Amniotic stem cell (primary cell): ENCODE measurements around the gene OR4C13.
"Not testable (repeated sequence)": the region's sequence is repeated elsewhere in the genome, so short reads cannot be mapped to it uniquely, and the experiment has no call there.

Experiments used
- DNase-seq: peaks from one replicate; lab custom pipeline; 2025; lab: John Stamatoyannopoulos, UW

Gene OR4C13

DNA sequence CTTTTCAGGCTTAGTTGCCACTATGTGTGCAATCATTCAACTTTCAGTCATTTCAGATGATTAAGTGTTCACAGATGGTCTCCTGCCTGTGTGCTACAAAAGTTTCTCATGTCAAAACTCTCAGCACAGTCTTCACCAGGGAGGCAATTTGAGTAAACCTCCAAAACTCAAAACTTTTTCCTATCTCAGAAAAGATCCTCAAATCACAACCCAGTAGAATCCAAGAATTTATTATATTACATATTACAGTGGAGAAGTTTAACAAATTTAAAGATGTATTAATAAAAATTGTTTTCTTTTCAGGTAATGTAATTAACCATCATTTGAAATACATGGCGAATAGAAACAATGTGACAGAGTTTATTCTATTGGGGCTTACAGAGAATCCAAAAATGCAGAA is at the start of gene OR4C13:
OR4C13 (plus strand) TSS at position 301 of the 400 bp plus-strand sequence; CDS start at position 333, 32 bp downstream.
- DNase-seq = no peak

GRCh38 chr11:49911516-49911915 is 40.7 kb upstream of the OR4C13 start:
- not testable (repeated sequence) for DNase-seq

GRCh38 chr11:49948701-49949100 is 3.5 kb upstream of the OR4C13 start:
- not testable (repeated sequence) for DNase-seq

- not testable (repeated sequence) for DNase-seq
Observed at GRCh38 chr11:49973439-49973838, 21.2 kb downstream of the OR4C13 start.

- DNase-seq = not testable (repeated sequence)
Observed at GRCh38 chr11:49982435-49982834, 30.2 kb downstream of the OR4C13 start, which contains the start of gene OR4C12. TSS of gene OR4C12 (minus strand) at chr11:49982535. CDS start at chr11:49982501, 34 bp downstream.

- no peak for DNase-seq
Observed at GRCh38 chr11:49995565-49995964, 43.4 kb downstream of the OR4C13 start.
